ENCODE data around the gene SCRN1. TPM values are rescaled to one million over a fixed set of nuclear protein-coding genes. Genes with fewer than 3 reads are reported as not detected.
"Not testable (repeated sequence)": the region's sequence is repeated elsewhere in the genome, so short reads cannot be mapped to it uniquely, and the experiment has no call there.

SCRN1 gene
- total RNA-seq, 1 experiment from 2014 or later, result 88.6 TPM

DNA sequence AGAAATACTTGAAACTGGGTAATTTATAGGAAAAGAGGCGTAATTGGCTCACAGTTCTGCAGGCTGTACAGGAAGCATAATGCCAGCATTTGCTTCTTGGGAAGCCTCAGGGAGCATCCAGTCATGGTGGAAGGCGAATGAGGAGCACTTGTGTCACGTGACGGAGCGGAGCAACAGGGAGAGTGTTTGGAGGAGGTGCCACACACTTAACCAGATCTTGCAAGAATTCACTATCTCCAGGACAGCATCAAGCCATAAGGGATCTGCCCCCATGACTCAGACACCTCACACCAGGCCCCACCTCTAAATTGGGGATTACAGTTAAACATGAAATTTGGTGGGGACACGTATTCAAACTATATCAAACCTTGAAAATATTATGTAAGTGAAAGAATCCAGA is 94.0 kb downstream of the SCRN1 start:
- H2AFZ ChIP-seq (ENCODE audit: low read length), result no peak overlapping the region
- no peak overlapping the region for H3K4me2 ChIP-seq (ENCODE audit: low read depth, low read length, poor library complexity, severe bottlenecking)
- no peaks in the 10 kb centered on the region for H3K27me3 ChIP-seq (ENCODE audit: low read length)
- H3K9me3 ChIP-seq (ENCODE audit: low read length), result no peaks in the 10 kb centered on the region
- H3K9me2 ChIP-seq (replicated peaks; ENCODE audit: insufficient read depth, low read length), result no peaks in the 10 kb centered on the region
- DNase-seq, result no peak
- H3K4me1 ChIP-seq (ENCODE audit: low read length), result no peaks in the 10 kb centered on the region
- H3K79me2 ChIP-seq (ENCODE audit: low read length), result no peaks in the 10 kb centered on the region
- H4K20me1 ChIP-seq (ENCODE audit: insufficient read depth, low read depth, low read length), result no peaks in the 10 kb centered on the region
- no peak overlapping the region for H3K27ac ChIP-seq (ENCODE audit: low read length)
- no peaks in the 10 kb centered on the region for H3K36me3 ChIP-seq (ENCODE audit: insufficient read depth, low read length)
- H3K4me3 ChIP-seq (ENCODE audit: low read length), result no peak overlapping the region
- no peak overlapping the region for H3K9ac ChIP-seq (ENCODE audit: low read length)

DNA sequence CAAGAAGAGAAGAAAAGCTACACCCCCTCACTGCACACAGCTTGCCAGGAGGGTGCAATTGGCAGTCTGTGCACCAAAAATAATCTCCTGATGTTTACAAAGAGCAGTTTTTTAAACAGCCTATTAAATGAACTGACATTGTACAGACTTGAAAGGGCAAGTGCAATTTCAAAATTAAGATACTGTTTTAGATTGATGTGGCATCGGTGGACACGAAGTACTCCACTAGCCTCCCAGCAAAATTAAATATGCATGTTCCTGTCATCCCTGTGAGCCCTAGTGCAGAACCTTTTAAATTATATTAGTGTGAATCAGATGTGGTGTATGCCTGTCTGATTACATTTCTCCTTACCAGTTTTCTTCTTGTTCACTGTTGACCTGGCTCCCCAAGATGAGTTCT is 95.3 kb downstream of the SCRN1 start:
- no peaks in the 10 kb centered on the region for H4K20me1 ChIP-seq (ENCODE audit: insufficient read depth, low read depth, low read length)

GRCh38 chr7:29893351-29893965 is 96.1 kb downstream of the SCRN1 start:
- Histone ChIP-seq H3K9me2 (replicated peaks; ENCODE audit: insufficient read depth, low read length) (no peaks in the 10 kb centered on the region), H3K27ac (ENCODE audit: low read length) (no peak overlapping the region), H3K27me3 (ENCODE audit: low read length) (no peaks in the 10 kb centered on the region), H3K9ac (ENCODE audit: low read length) (no peak overlapping the region), H3K4me1 (ENCODE audit: low read length) (peaks cover 7% of the 10 kb centered on the region), H3K79me2 (ENCODE audit: low read length) (no peaks in the 10 kb centered on the region), H3K36me3 (ENCODE audit: insufficient read depth, low read length) (no peaks in the 10 kb centered on the region), H2AFZ (ENCODE audit: low read length) (no peak overlapping the region), H4K20me1 (ENCODE audit: insufficient read depth, low read depth, low read length) (no peaks in the 10 kb centered on the region), H3K9me3 (ENCODE audit: low read length) (no peaks in the 10 kb centered on the region), H3K4me3 (ENCODE audit: low read length) (no peak overlapping the region), H3K4me2 (ENCODE audit: low read depth, low read length, poor library complexity, severe bottlenecking) (no peak overlapping the region)
- no peak for DNase-seq

More for the DNA sequence above, 95.3 kb downstream of the SCRN1 start:
- Histone ChIP-seq H3K36me3 (ENCODE audit: insufficient read depth, low read length) (no peaks in the 10 kb centered on the region), H3K4me3 (ENCODE audit: low read length) (no peak overlapping the region), H3K27ac (ENCODE audit: low read length) (no peak overlapping the region), H2AFZ (ENCODE audit: low read length) (no peak overlapping the region), H3K27me3 (ENCODE audit: low read length) (no peaks in the 10 kb centered on the region), H3K79me2 (ENCODE audit: low read length) (no peaks in the 10 kb centered on the region), H3K9ac (ENCODE audit: low read length) (no peak overlapping the region), H3K4me2 (ENCODE audit: low read depth, low read length, poor library complexity, severe bottlenecking) (no peak overlapping the region), H3K9me2 (replicated peaks; ENCODE audit: insufficient read depth, low read length) (no peaks in the 10 kb centered on the region), H3K4me1 (ENCODE audit: low read length) (peaks cover 6% of the 10 kb centered on the region), H3K9me3 (ENCODE audit: low read length) (no peaks in the 10 kb centered on the region)
- no peak for DNase-seq

GRCh38 chr7:29892231-29892630 is 97.4 kb downstream of the SCRN1 start:
- no peak overlapping the region for H3K4me2 ChIP-seq (ENCODE audit: low read depth, low read length, poor library complexity, severe bottlenecking)
- H3K27me3 ChIP-seq (ENCODE audit: low read length), result no peaks in the 10 kb centered on the region
- no peak overlapping the region for H2AFZ ChIP-seq (ENCODE audit: low read length)
- H3K36me3 ChIP-seq (ENCODE audit: insufficient read depth, low read length), result no peaks in the 10 kb centered on the region
- no peaks in the 10 kb centered on the region for H3K9me2 ChIP-seq (replicated peaks; ENCODE audit: insufficient read depth, low read length)
- H3K27ac ChIP-seq (ENCODE audit: low read length), result no peak overlapping the region
- H4K20me1 ChIP-seq (ENCODE audit: insufficient read depth, low read depth, low read length), result no peaks in the 10 kb centered on the region
- no peaks in the 10 kb centered on the region for H3K9me3 ChIP-seq (ENCODE audit: low read length)
- H3K4me1 ChIP-seq (ENCODE audit: low read length), result peaks cover 7% of the 10 kb centered on the region
- no peaks in the 10 kb centered on the region for H3K79me2 ChIP-seq (ENCODE audit: low read length)
- H3K4me3 ChIP-seq (ENCODE audit: low read length), result no peak overlapping the region
- DNase-seq, result no peak
- no peak overlapping the region for H3K9ac ChIP-seq (ENCODE audit: low read length)

- H3K4me2 ChIP-seq (ENCODE audit: low read depth, low read length, poor library complexity, severe bottlenecking), result no peak overlapping the region
- H3K27ac ChIP-seq (ENCODE audit: low read length), result no peak overlapping the region
- no peak overlapping the region for H2AFZ ChIP-seq (ENCODE audit: low read length)
- H3K79me2 ChIP-seq (ENCODE audit: low read length), result no peaks in the 10 kb centered on the region
- no peaks in the 10 kb centered on the region for H3K9me2 ChIP-seq (replicated peaks; ENCODE audit: insufficient read depth, low read length)
- H3K4me1 ChIP-seq (ENCODE audit: low read length), result peaks cover 7% of the 10 kb centered on the region
- H4K20me1 ChIP-seq (ENCODE audit: insufficient read depth, low read depth, low read length), result no peaks in the 10 kb centered on the region
- H3K36me3 ChIP-seq (ENCODE audit: insufficient read depth, low read length), result no peaks in the 10 kb centered on the region
- DNase-seq, result no peak
- no peak overlapping the region for H3K4me3 ChIP-seq (ENCODE audit: low read length)
- no peak overlapping the region for H3K9ac ChIP-seq (ENCODE audit: low read length)
- H3K27me3 ChIP-seq (ENCODE audit: low read length), result no peaks in the 10 kb centered on the region
- no peaks in the 10 kb centered on the region for H3K9me3 ChIP-seq (ENCODE audit: low read length)
Observed at GRCh38 chr7:29891766-29892165, 97.8 kb downstream of the SCRN1 start.

DNA sequence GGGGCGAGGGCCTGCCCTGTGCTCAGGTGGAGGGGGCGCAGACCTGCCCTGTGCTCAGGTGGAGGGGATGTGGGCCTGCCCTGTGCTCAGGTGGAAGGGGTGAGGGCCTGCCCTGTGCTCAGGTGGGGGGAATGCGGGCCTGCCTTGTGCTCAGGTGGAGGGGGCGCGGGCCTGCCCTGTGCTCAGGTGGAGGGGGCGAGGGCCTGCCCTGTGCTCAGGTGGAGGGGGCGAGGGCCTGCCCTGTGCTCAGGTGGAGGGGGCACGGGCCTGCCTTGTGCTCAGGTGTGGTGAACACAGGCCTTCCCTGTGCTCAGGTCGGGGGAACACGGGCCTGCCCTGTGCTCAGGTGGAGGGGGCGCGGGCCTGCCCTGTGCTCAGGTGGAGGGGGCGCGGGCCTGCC is 98.8 kb downstream of the SCRN1 start:
- H3K36me3 ChIP-seq (ENCODE audit: insufficient read depth, low read length); H3K4me1 ChIP-seq (ENCODE audit: low read length); H3K4me2 ChIP-seq (ENCODE audit: low read depth, low read length, poor library complexity, severe bottlenecking); H3K9me2 ChIP-seq (replicated peaks; ENCODE audit: insufficient read depth, low read length); H3K9ac ChIP-seq (ENCODE audit: low read length); H4K20me1 ChIP-seq (ENCODE audit: insufficient read depth, low read depth, low read length); H3K27me3 ChIP-seq (ENCODE audit: low read length); H3K4me3 ChIP-seq (ENCODE audit: low read length); H2AFZ ChIP-seq (ENCODE audit: low read length); H3K9me3 ChIP-seq (ENCODE audit: low read length); H3K27ac ChIP-seq (ENCODE audit: low read length); H3K79me2 ChIP-seq (ENCODE audit: low read length); DNase-seq: not testable (repeated sequence)

DNA sequence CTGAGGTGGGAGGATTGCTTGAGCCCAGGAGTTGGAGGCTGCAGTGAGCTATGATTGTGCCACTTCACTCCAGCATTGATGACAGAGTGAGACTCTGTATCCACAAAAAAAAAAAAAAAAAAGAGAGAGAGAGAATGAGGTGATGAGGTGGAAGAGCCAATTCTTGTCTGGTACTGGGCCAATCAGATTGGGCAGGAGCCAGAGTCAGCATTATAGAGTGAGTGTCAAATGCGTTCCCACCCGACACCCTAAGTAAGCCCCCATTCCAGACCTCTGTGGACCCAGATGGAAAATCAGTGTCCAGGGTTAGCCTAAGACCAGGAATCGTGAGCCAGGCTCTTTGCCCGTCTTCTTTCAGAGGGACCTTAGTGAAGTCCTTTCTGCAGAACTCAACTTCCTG is 99.3 kb downstream of the SCRN1 start:
- no peak overlapping the region for H3K4me3 ChIP-seq (ENCODE audit: low read length)
- peaks cover 7% of the 10 kb centered on the region for H3K4me1 ChIP-seq (ENCODE audit: low read length)
- H3K36me3 ChIP-seq (ENCODE audit: insufficient read depth, low read length), result no peaks in the 10 kb centered on the region
- H3K27ac ChIP-seq (ENCODE audit: low read length), result no peak overlapping the region
- H3K9me2 ChIP-seq (replicated peaks; ENCODE audit: insufficient read depth, low read length), result no peaks in the 10 kb centered on the region
- H2AFZ ChIP-seq (ENCODE audit: low read length), result no peak overlapping the region
- no peaks in the 10 kb centered on the region for H4K20me1 ChIP-seq (ENCODE audit: insufficient read depth, low read depth, low read length)
- no peaks in the 10 kb centered on the region for H3K9me3 ChIP-seq (ENCODE audit: low read length)
- H3K4me2 ChIP-seq (ENCODE audit: low read depth, low read length, poor library complexity, severe bottlenecking), result no peak overlapping the region
- H3K79me2 ChIP-seq (ENCODE audit: low read length), result no peaks in the 10 kb centered on the region
- DNase-seq, result no peak
- H3K27me3 ChIP-seq (ENCODE audit: low read length), result no peaks in the 10 kb centered on the region
- H3K9ac ChIP-seq (ENCODE audit: low read length), result no peak overlapping the region

DNA sequence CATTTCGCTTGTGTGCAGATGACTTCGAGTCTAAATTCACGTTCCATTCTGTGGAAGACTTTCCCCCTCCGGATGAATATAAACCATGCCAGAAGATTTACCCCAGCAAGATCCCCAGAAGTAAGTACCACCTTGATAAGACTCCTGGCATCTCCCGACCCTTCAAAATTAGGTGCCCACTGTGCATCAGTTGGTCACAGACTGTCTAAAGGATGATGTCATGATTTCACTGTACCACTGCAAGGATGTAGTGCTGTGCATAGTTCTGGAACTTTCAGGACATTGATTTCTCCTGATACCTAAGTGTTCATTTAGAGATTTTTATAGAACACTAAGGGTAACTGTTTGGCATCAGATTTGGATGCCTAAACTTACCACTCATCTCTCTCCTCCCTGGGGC is 100.3 kb downstream of the SCRN1 start:
- Histone ChIP-seq H3K36me3 (ENCODE audit: insufficient read depth, low read length) (no peaks in the 10 kb centered on the region), H3K79me2 (ENCODE audit: low read length) (no peaks in the 10 kb centered on the region), H3K9me2 (replicated peaks; ENCODE audit: insufficient read depth, low read length) (no peaks in the 10 kb centered on the region), H3K9ac (ENCODE audit: low read length) (no peak overlapping the region), H2AFZ (ENCODE audit: low read length) (no peak overlapping the region), H3K27ac (ENCODE audit: low read length) (no peak overlapping the region), H4K20me1 (ENCODE audit: insufficient read depth, low read depth, low read length) (no peaks in the 10 kb centered on the region), H3K4me3 (ENCODE audit: low read length) (no peak overlapping the region), H3K4me1 (ENCODE audit: low read length) (peaks cover 7% of the 10 kb centered on the region), H3K27me3 (ENCODE audit: low read length) (no peaks in the 10 kb centered on the region), H3K4me2 (ENCODE audit: low read depth, low read length, poor library complexity, severe bottlenecking) (no peak overlapping the region), H3K9me3 (ENCODE audit: low read length) (no peaks in the 10 kb centered on the region)
- no peak for DNase-seq

DNA sequence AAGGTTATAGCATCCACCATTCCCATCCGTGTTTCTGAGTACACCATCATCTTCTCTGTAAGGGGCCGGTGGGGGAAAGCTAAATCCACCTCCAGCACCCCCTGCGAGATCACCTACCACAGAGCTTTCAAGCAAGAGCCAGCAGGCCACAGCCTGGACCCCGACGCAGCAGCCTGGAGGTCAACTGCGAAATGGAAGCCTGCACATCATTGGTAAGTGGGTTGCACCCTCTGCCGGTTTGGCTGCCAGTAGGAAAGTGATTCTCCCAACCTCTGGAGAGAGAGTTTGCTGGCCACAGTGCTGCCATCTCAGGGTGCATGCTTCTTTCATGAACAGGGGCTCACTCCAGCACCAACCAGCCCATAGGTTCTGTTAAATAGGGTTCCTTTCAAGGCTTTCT is 101.6 kb downstream of the SCRN1 start:
- no peak overlapping the region for H3K4me2 ChIP-seq (ENCODE audit: low read depth, low read length, poor library complexity, severe bottlenecking)
- no peaks in the 10 kb centered on the region for H3K27me3 ChIP-seq (ENCODE audit: low read length)
- no peaks in the 10 kb centered on the region for H3K79me2 ChIP-seq (ENCODE audit: low read length)
- H3K9me2 ChIP-seq (replicated peaks; ENCODE audit: insufficient read depth, low read length), result no peaks in the 10 kb centered on the region
- no peak overlapping the region for H2AFZ ChIP-seq (ENCODE audit: low read length)
- H4K20me1 ChIP-seq (ENCODE audit: insufficient read depth, low read depth, low read length), result no peaks in the 10 kb centered on the region
- DNase-seq, result no peak
- H3K9me3 ChIP-seq (ENCODE audit: low read length), result no peaks in the 10 kb centered on the region
- H3K27ac ChIP-seq (ENCODE audit: low read length), result no peak overlapping the region
- H3K4me3 ChIP-seq (ENCODE audit: low read length), result no peak overlapping the region
- H3K4me1 ChIP-seq (ENCODE audit: low read length), result peaks cover 7% of the 10 kb centered on the region
- no peak overlapping the region for H3K9ac ChIP-seq (ENCODE audit: low read length)
- no peaks in the 10 kb centered on the region for H3K36me3 ChIP-seq (ENCODE audit: insufficient read depth, low read length)
